CD4-positive, alpha-beta T cell treated with Interleukin-12 subunit alpha and Interleukin-12 subunit beta, for 1 hour (primary cell): Measurements from ENCODE around the gene PAQR5.

Experiments
- DNase-seq: peaks from one replicate; pipeline ENCODE4 v3.0.0-alpha.2; 2020

Gene PAQR5

DNA sequence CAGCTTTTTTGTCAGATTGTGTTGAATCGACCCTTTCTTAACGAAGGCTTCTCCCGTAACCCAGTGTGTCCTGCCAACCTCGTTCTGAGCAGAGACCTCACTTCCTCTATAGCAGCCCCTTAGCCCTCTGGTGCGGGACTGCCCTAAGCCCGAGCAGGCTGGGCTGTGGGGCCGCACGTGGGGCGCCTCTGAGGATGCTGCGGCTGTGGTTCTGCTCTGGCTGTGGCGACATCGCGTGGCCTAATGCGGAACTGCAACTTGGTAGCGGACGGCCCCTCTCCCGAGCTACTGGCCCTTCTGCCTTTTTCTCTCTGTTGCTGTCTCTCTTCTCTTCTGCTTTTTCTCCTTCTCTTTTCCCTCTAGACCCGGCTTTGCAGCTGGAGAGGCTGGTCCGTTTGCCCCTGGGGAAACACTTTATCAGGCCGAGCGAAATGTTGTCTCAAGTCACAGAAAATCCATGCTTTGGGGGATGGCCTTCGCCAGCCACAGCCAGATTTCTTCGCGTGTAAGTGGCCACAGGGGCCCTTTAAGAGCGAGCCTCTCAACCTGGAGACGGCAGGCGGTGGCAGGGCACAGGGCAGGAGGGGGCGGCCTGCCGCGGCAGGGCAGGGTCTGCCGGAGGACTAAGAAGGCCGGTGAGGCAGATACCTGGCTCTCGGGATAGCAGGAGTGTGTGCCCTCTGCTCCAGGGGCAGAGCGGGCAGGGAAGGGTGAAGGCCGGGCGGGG, 96.0 kb downstream of the PAQR5 start:
- peak; percentile 79 for DNase-seq

DNA sequence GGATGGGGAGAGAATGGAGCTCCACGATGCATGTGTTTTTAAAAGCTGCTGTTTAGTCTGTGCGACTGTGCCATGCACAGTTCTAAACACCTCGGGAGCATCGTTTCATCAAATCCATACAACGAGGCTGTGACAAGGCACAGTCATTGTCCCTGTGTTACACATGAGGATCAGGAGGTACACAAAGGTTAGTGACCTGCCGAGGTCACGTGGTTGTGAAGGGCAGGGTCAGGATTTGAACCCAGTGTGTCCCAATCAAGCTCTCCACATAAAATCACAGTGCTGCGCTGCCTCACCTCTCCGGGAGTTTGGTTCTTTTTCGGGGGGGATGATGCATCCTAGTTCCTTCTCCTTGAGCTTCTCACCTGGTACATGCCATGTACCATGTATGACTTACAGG, 96.7 kb downstream of the PAQR5 start:
- DNase-seq: no peak

- no peak for DNase-seq
These were observed 97.3 kb downstream of the PAQR5 start for GRCh38 chr15:69395991-69396390.

DNA sequence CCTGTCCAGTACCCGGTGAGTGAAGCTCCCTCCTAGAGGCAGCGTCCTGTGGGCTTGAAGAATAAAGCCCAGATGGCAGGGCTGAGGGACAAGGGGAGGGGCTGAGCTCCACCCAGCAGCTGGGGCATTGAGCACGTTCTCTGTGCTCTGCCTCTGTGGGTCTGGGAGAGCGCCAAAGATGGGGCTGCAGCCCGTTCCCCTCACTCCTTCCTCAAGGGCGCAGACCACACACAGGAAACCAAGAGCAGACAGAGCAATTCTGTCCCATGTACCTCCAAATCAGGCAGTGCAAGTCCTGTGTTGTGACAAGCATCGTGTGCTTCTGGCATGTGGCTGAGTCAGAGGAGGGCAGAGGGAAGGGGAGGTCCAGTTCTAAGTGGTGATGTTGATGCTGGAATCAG, 99.8 kb downstream of the PAQR5 start:
- DNase-seq: no peak

DNA sequence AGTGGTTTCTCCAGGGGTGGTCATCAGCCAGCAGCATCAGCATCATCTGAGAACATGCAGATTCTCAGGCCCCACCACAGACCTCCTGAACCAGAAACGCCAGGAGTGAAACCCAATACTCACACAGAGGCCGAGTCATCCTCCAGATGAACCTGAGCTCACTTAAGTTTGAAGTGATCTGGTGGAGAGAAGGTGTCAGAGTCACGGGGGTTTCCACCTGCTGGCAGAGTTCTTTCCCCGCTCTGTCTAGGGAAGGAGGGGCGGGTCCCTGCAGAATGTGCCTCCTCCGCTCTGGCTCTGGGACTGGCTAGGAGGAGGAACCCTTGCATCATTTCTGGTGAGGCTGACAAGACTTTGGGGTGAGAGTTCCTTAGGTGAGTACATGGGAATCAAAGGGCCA, 102.1 kb downstream of the PAQR5 start:
- DNase-seq: no peak

GRCh38 chr15:69402816-69403215, 104.1 kb downstream of the PAQR5 start:
- no peak for DNase-seq

DNA sequence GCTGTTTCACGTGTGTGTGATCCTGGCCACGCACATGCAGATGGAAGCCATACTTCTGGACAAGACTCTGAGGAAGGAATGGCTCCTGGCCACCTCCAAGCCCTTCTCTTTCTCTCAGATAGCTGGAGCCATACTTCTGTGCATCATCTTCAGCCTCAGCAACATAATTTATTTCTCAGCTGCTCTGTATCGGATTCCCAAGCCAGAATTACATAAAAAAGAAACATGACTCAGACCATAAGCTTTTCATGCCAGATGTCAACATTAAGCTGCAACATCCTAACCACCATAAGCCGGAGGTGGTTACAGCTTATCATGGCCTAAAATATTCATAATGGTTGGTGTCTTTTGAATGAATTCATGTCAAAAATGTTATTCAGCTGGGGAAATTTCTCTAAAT, 104.9 kb downstream of the PAQR5 start:
- DNase-seq: no peak

DNA sequence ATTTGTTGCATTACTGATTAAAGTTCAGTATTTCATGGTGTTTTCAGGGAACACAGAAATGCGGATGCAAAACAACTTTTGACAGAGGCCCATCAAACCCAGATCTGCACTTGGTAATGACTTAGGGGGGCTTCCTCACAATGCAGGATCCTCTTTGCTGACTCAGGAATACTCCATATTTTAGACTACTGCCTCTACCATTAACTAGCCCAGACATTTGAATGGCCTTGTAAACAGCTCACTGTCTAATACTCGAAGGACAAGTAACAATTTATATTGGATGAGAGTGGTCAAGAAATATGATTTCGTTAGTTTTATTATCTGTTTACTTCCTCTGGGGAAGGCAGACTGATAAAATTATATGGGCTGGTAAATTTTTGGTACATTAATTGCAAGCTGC, 106.4 kb downstream of the PAQR5 start:
- no peak for DNase-seq

- DNase-seq: no peak
These were observed 109.1 kb downstream of the PAQR5 start for GRCh38 chr15:69407719-69408400.

DNA sequence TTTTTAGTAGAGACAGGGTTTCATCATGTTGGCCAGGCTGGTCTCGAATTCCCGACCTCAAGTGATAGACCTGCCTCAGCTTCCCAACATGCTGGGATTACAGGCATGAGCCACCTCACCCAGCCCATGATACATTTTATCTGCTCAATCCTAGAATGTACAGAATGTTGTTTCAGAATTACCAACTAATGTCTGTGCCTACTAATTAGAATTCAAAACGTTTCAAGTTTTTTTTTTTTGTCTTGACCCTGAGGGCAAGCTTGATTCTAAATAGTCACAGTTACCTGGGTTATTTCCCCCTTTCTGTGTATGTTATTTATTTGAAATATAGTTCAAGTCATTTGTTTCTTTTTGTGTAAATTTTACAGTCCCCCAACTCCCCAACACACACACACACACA, 110.1 kb downstream of the PAQR5 start:
- DNase-seq: no peak

- DNase-seq: no peak
These were observed 111.6 kb downstream of the PAQR5 start for GRCh38 chr15:69410248-69410874.

DNA sequence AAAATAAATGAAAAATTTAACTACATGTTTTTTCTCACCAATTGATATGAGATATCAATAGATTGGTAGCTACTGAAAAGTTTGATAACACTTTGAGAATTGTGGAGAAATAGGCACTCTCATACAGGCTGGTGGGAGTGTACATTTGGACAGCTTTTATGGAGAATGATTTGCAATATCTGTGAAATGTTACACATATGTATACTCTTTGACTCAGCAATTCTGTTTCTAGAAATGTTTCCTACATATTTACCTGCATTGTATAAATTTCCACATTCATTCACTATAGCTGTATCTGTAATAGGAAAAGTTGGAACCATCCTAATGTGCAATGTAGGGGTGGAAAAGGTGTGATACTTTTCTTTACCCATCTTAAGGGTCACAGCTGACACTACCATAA, 113.6 kb downstream of the PAQR5 start:
- DNase-seq: no peak

DNA sequence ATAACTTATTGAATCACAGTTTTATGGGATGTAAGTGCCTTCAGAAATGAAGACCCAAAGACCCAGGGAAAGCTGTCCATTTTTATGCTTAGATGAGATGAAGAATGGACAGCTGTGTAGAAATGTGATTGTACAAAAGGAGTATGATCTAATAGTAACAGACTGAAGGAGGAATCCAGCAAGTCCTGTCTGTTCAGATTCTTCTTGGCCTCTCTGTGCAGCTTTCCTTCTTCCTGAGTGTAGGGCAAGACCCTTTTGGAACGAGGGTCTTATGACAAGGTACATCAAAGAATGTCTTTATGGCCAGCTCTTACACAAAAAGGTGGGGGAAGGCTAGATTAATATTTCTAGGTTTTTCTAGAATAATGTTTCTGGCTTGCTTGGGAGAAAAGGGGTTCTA, 114.0 kb downstream of the PAQR5 start:
- DNase-seq: no peak

DNA sequence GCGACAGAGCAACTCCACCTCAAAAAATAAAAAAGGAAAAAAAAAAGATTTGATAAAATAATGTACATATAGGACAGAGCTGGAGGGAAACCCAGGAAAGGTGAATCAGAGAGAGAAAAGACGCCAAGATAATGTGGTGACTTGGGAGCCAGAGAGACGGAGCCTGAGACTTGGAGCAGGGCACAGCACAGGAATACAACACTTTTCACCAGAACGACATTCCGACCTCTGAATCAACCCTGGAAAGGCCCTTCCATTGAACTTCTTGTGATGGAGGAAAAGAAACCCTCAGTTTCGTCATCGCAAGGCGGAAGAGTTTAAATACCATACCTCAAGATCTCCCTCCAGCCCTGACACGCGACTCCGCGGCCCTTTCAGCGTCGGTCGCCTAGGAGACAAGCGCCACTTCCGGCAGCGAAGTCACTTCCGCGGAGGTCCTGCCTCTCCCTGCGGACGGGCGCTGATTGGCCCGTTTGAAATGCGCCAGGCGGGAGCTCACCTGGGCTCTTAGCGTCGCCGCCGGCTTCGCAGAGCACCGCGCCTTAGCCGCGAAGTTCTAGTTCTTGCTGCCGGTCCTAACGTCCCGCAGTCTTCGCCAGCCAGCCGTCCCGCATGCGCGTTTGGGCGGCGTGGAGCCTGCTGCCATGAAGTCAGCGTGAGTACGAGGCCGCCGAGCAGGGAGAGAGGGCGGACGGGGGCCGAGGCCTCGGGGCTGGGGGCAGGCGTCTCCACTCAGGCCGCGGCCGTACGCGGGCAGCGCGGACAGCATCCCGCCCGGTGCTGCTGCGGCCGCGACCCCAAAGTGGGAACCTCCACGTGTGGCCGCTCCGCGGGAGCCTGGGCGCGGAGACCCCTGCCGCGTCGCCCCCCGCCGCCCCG, 115.3 kb downstream of the PAQR5 start, which contains the start of gene KIF23:
TSS of gene KIF23 (plus strand) at position 528 of the 879 bp plus-strand sequence. CDS start at position 645, 117 bp downstream.
- DNase-seq: peak; percentile 94

DNA sequence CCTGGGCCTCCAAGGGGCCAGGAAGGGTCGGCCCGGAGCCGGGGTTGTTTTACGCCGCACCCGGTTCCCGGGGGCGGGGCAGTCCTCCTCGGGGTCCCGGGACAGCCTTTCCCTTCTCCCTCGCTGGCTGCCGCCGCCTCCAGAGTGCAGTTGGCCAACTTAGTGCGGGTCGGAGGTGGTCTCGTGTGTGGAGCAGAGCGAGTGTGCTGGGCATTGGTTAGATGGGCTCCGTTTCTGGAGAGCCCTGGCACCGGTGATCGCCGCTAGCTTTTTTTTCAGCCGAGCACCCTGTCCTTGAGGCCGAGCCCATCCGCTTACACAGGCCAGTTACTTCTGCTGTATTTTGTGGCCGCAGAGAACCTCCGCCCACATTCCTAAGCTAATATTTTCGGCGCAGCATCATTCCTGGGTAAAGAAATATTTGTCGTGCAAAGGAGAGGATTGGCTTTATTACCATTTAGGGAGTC, 116.0 kb downstream of the PAQR5 start:
- peak; percentile 6 for DNase-seq

DNA sequence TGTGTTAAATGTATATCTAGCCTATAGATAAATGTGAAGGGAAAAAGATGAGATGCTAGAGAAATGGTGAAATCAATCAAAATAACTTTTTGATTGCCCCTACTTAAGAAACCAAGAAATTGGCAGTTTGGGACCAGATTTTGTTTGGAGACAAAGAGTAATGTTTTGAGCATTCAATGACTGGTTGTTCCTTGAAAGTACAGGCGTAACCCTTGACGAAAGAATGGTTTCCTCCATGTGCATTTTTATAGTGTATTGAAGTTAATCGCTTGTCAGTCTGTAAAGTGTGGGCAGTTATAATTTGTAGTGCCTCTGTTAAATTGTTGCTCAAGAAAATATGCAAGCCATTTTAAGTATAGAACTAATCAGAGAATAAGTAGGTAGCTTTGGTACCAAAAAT, 116.7 kb downstream of the PAQR5 start:
- DNase-seq: no peak

DNA sequence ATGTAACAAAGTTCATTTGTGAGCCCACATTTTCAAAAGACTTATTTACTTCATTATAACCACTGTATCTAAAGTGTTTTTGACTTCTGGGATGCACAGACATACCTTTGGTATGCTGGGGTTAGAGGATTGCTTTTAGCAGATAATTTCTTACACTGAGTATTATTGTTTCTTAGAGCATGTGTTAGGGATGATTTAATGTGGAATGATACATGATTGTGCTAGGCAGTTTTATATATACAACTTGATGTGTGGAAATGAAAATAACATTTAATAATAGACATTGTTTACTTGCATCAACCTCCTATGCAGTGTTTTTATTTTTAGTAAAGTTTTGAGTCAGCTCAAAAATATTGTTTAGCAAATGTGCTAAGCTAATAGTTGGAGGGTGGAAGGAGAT, 118.9 kb downstream of the PAQR5 start:
- DNase-seq: no peak

DNA sequence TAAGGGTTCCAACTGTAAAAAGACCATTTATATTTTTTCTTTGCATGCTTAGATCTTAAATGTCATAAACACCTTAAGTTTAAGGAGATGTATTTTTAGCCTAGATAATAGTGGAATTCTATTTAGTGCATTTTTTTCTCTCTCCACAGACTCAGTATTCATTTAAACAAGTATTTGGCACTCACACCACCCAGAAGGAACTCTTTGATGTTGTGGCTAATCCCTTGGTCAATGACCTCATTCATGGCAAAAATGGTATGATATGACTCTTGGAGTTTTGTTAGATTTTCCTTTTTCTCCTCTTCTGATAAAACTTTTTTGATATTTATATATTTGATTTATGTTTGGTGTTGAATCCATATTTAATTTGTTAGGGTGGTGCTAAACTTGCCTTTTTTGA, 122.8 kb downstream of the PAQR5 start:
- DNase-seq: no peak

- DNase-seq: no peak
These were observed 123.7 kb downstream of the PAQR5 start for GRCh38 chr15:69422336-69422895.

GRCh38 chr15:69424001-69424400, 125.3 kb downstream of the PAQR5 start:
- DNase-seq: no peak

DNA sequence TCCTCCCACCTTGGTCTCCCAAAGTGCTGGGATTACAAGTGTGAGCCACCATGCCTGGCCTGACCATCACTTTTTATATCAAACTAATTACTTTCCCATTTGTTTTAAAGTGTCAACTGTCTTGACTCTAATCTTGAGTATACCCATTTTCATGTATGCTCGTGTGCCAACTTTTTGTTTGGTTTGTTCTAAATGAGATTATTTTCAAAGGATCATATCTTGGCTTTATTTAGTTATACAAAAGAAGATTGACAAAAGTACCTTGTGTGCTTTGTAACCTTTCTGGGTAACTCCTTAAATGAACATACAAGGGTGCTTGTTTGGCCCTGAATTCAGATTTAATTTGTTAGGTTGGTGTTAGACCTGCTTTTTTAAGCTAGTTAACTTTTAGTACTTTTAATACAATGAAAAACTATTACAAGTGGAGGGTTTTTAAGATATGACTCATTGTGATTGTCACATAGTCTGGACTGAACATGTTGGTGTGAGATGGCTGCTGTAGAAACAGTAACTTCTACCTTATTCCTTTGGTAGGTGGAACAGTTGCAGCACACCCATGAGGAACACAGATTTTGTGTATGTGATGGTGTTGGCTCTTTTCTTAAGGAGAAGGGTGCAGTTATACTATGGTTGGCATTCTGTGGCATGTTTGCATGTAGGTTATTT, 126.2 kb downstream of the PAQR5 start:
- no peak for DNase-seq

DNA sequence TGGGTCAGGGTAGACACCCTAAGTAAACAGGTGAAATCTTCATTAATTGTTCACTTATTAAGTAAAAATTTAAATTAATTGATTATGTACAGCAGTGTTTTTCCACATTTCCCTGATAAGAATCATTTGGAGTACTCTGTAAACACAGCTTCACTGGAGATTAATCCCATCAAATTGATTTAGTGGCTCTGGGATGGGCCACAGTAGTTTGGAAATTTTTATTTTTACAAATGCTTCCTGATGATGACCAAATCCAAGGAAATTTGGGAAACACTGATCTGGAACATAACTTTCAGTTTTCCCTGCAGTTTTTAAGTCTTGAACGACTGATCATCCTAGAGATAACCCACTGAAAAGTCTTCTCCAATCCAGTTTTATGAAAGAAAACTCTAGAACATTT, 135.1 kb downstream of the PAQR5 start:
- DNase-seq: no peak
